H9 (cell line): ENCODE data around the gene TBC1D24. TPM values are rescaled to one million over a fixed set of nuclear protein-coding genes. Genes with fewer than 3 reads are reported as not detected.

Source experiments
- DNase-seq: peaks from one replicate; pipeline ENCODE4 v3.0.0-alpha.2; 2017
- H2AFZ ChIP-seq: one replicate; pipeline ENCODE4 v1.6.1; 2013; ENCODE audit warnings: mild to moderate bottlenecking, low read length, control low read depth, moderate library complexity
- H2AK5ac ChIP-seq: 2 replicates; pipeline ENCODE4 v1.6.1; 2013; ENCODE audit warnings: low read length, control low read depth, mixed read lengths; ENCODE audit not compliant: insufficient read length
- H2BK120ac ChIP-seq: one replicate; pipeline ENCODE4 v1.6.1; 2013; ENCODE audit warnings: low read depth, mild to moderate bottlenecking, low read length, control low read depth, inconsistent platforms; ENCODE audit not compliant: poor library complexity, severe bottlenecking
- H2BK12ac ChIP-seq: 2 replicates; pipeline ENCODE4 v1.6.1; 2013; ENCODE audit warnings: low read length, control low read depth, mixed read lengths, low read depth; ENCODE audit not compliant: insufficient read length
- H2BK15ac ChIP-seq: 2 replicates; pipeline ENCODE4 v1.6.1; 2013; ENCODE audit warnings: low read depth, low read length, control low read depth
- H2BK20ac ChIP-seq: one replicate; pipeline ENCODE4 v1.6.1; 2013; ENCODE audit warnings: low read depth, mild to moderate bottlenecking, low read length, control low read depth, inconsistent platforms; ENCODE audit not compliant: poor library complexity, severe bottlenecking
- H2BK5ac ChIP-seq: 2 replicates; pipeline ENCODE4 v1.6.1; 2013; ENCODE audit warnings: low read length, control low read depth, mixed read lengths; ENCODE audit not compliant: insufficient read length
- H3K14ac ChIP-seq: 2 replicates; pipeline ENCODE4 v1.6.1; 2013; ENCODE audit warnings: low read length, control low read depth; ENCODE audit not compliant: insufficient read depth
- H3K18ac ChIP-seq: 2 replicates; pipeline ENCODE4 v1.6.1; 2013; ENCODE audit warnings: low read depth, mild to moderate bottlenecking, mixed read lengths, low read length, control low read depth; ENCODE audit not compliant: insufficient read length
- H3K23ac ChIP-seq: 2 replicates; pipeline ENCODE4 v1.6.1; 2013; ENCODE audit warnings: low read length, control low read depth, mixed read lengths, low read depth; ENCODE audit not compliant: insufficient read length
- H3K23me2 ChIP-seq: 2 replicates; pipeline ENCODE4 v1.6.1; 2013; ENCODE audit warnings: low read depth, mild to moderate bottlenecking, mixed read lengths, low read length, control low read depth; ENCODE audit not compliant: insufficient read length, poor library complexity, severe bottlenecking
- H3K27ac ChIP-seq: 2 replicates; pipeline ENCODE4 v1.5.1; 2013; ENCODE audit warnings: low read length, control low read depth, mixed read lengths, low read depth; ENCODE audit not compliant: insufficient read length
- H3K27me3 ChIP-seq: 2 replicates; pipeline ENCODE4 v1.6.1; 2013; ENCODE audit warnings: low read length, control low read depth, inconsistent platforms; ENCODE audit not compliant: insufficient read depth
- H3K4ac ChIP-seq: 2 replicates; pipeline ENCODE4 v1.6.1; 2013; ENCODE audit warnings: low read depth, mild to moderate bottlenecking, control low read depth, inconsistent platforms, low read length, moderate library complexity
- H3K4me1 ChIP-seq: 2 replicates; pipeline ENCODE4 v1.6.1; 2013; ENCODE audit warnings: low read length, control low read depth, inconsistent platforms; ENCODE audit not compliant: insufficient read depth
- H3K4me2 ChIP-seq: 2 replicates; pipeline ENCODE4 v1.6.1; 2013; ENCODE audit warnings: low read length, control low read depth, mixed read lengths; ENCODE audit not compliant: insufficient read length, insufficient read depth
- H3K56ac ChIP-seq: 2 replicates; pipeline ENCODE4 v1.6.1; 2013; ENCODE audit warnings: low read depth, mild to moderate bottlenecking, mixed read lengths, low read length, control low read depth; ENCODE audit not compliant: insufficient read length
- H3K79me1 ChIP-seq: 2 replicates; pipeline ENCODE4 v1.6.1; 2013; ENCODE audit warnings: low read depth, mild to moderate bottlenecking, moderate library complexity, low read length, control low read depth, inconsistent platforms; ENCODE audit not compliant: insufficient read depth, poor library complexity, severe bottlenecking
- H3K79me2 ChIP-seq: 2 replicates; pipeline ENCODE4 v1.6.1; 2013; ENCODE audit warnings: low read length, control low read depth, inconsistent platforms; ENCODE audit not compliant: insufficient read depth
- H3K9ac ChIP-seq: 2 replicates; pipeline ENCODE4 v1.6.1; 2013; ENCODE audit warnings: low read length, control low read depth, mixed read lengths; ENCODE audit not compliant: insufficient read length; ENCODE audit errors: extremely low read depth
- H3K9me3 ChIP-seq: one replicate; pipeline ENCODE4 v1.6.1; 2013; ENCODE audit warnings: low read depth, low read length, inconsistent platforms; ENCODE audit not compliant: control insufficient read depth
- H3T11ph ChIP-seq: one replicate; pipeline ENCODE4 v1.6.1; 2013; ENCODE audit warnings: mild to moderate bottlenecking, low read length, control low read depth, inconsistent platforms
- H4K20me1 ChIP-seq: one replicate; pipeline ENCODE4 v1.6.1; 2013; ENCODE audit not compliant: control insufficient read depth, insufficient read length, insufficient read depth
- H4K5ac ChIP-seq: 2 replicates; pipeline ENCODE4 v1.6.1; 2013; ENCODE audit warnings: low read depth, mild to moderate bottlenecking, mixed read lengths, low read length, control low read depth; ENCODE audit not compliant: insufficient read length
- H4K8ac ChIP-seq: replicated peaks from 2 replicates; pipeline ENCODE4 v1.6.1; 2013; ENCODE audit warnings: low read length, control low read depth, mixed read lengths, low read depth; ENCODE audit not compliant: insufficient read length
- H4K91ac ChIP-seq: 2 replicates; pipeline ENCODE4 v1.6.1; 2013; ENCODE audit warnings: low read depth, mild to moderate bottlenecking, moderate library complexity, mixed read lengths, low read length, control low read depth; ENCODE audit not compliant: insufficient read length
- H3K27ac Mint-ChIP-seq, 3 experiments: 2 replicates in 2 of 3; 3 replicates in 1 of 3; pipeline ENCODE4 v1.8.0; 2020 to 2021; ENCODE audit warnings: mixed read lengths in 3 of 3, mild to moderate bottlenecking in 1 of 3, moderate library complexity in 1 of 3
- H3K27me3 Mint-ChIP-seq: 2 replicates; pipeline ENCODE4 v1.8.0; 2021; ENCODE audit warnings: low read depth, mild to moderate bottlenecking, moderate library complexity, mixed read lengths
- H3K36me3 Mint-ChIP-seq, 3 experiments: 2 replicates in 2 of 3; 3 replicates in 1 of 3; pipeline ENCODE4 v1.8.0; 2020 to 2021; ENCODE audit warnings: low read depth in 3 of 3, mixed read lengths in 3 of 3; ENCODE audit not compliant: insufficient read depth in 1 of 3
- H3K4me1 Mint-ChIP-seq, 2 experiments: 2 replicates each; pipeline ENCODE4 v1.8.0; 2020; ENCODE audit warnings: mixed read lengths in 2 of 2
- H3K4me3 Mint-ChIP-seq, 2 experiments: 2 replicates in 1 of 2; 3 replicates in 1 of 2; pipeline ENCODE4 v1.8.0; 2020 to 2021; ENCODE audit warnings: mild to moderate bottlenecking in 2 of 2, mixed read lengths in 2 of 2, moderate library complexity in 1 of 2
- H3K9me3 Mint-ChIP-seq, 2 experiments: 2 replicates in 1 of 2; 3 replicates in 1 of 2; pipeline ENCODE4 v1.8.0; 2020; ENCODE audit warnings: mild to moderate bottlenecking in 2 of 2, mixed read lengths in 2 of 2, moderate library complexity in 1 of 2
- CTCF ChIP-seq: fragments of 200-600 bp; sonication (generic); conservative IDR thresholded peaks from 3 replicates; pipeline ENCODE4 v1.8.0; 2021; ENCODE audit warnings: antibody characterized with exemption, mild to moderate bottlenecking
- WGBS: extraction: QIAGEN DNeasy Blood & Tissue Kit; methylation state at CpG from one replicate; pipeline ENCODE4 v1.1.7; 2013; ENCODE audit warnings: missing lambda C conversion rate, low lambda C conversion rate, mixed read lengths; ENCODE audit not compliant: insufficient read length; ENCODE audit errors: extremely low coverage; 5-methylcytosine and 5-hydroxymethylcytosine counted together
- total RNA-seq: library from RNA; stranded (reverse); gene quantifications from 2 replicates; pipeline ENCODE4 v1.2.1, GENCODE V29; 2021

TBC1D24 gene
- total RNA-seq, 1 experiment from 2014 or later: 19.0 TPM

DNA sequence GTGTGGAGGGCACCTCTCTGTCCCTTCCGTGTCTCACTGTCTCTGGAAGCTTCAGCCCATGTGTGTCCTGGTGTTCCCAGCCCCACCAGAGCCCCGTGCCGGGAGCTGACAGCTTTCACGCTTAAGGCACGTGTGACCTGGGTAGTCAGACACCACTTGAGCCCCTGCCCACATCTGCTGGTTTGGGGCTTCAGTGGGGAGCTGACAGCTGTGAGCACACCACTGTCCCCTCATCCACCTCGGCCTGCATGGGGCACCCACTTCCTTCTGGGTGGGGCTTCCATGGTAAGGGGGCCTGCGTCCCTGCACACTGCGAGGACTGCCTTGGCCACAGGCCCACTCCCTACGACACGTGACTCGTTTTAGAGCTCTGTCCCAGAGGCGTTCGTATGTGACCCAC lies 17.7 kb upstream of the TBC1D24 start:
- Histone ChIP-seq H2BK20ac (no peak overlapping the region), H3K4me2 (no peak overlapping the region), H2AK5ac (no peak overlapping the region), H2BK120ac (no peak overlapping the region), H3K18ac (no peak overlapping the region), H3K27me3 (no peaks in the 10 kb centered on the region), H3K79me2 (0 out of 2 replicates have a peak, but pooled peaks cover 2% of the 10 kb centered on the region), H3K79me1 (peaks cover 7% of the 10 kb centered on the region), H4K5ac (no peak overlapping the region), H3K14ac (no peak overlapping the region), H2BK5ac (no peak overlapping the region), H3K9ac (no peak overlapping the region), H3K27ac (no peak overlapping the region), H3K4ac (no peak overlapping the region), H4K91ac (no peak overlapping the region), H3K23ac (no peak overlapping the region), H2BK15ac (no peak overlapping the region), H3K23me2 (peaks cover 11% of the 10 kb centered on the region), H3T11ph (no peak overlapping the region), H2BK12ac (no peak overlapping the region), H3K9me3 (no peaks in the 10 kb centered on the region), H3K4me1 (peaks cover 2% of the 10 kb centered on the region; the same call in 1 of the 2 replicates), H4K8ac (no peak overlapping the region), H2AFZ (no peak overlapping the region), H4K20me1 (no peaks in the 10 kb centered on the region), H3K56ac (no peak overlapping the region)
- Mint-ChIP-seq H3K4me1 (peaks cover 9 to 20% of the 10 kb centered on the region in 2 experiments), H3K27me3 (no peaks in the 10 kb centered on the region), H3K9me3 (no peaks in the 10 kb centered on the region), H3K36me3 (peaks cover 29 to 63% (median 60%) of the 10 kb centered on the region in 3 experiments), H3K27ac (peak overlapping the region in 1 of 3 experiments; percentile 91; a peak in 1 of 7 replicates), H3K4me3 (no peak overlapping the region)
- DNase-seq: no peak
- WGBS: no CpG with 5 or more reads among the region's 13 CpGs
- TF ChIP-seq CTCF: no peak
